Suprapubic skin (tissue), 4 donors: ENCODE data around the gene GRWD1. TPM values are rescaled to one million over a fixed set of nuclear protein-coding genes. Genes with fewer than 3 reads are reported as not detected.

Source experiments
- DNase-seq, 2 donors: peaks; one replicate each; pipeline ENCODE4 v3.0.0-alpha.2; 2019; ENCODE audit warnings: low spot score in 2 of 2
- H3K27ac ChIP-seq: fragments of 200-600 bp; sonication (generic); one replicate; pipeline ENCODE4 v1.5.1; 2019
- H3K27me3 ChIP-seq: fragments of 200-600 bp; sonication (generic); one replicate; pipeline ENCODE4 v1.5.1; 2019
- H3K36me3 ChIP-seq: fragments of 200-600 bp; sonication (generic); one replicate; pipeline ENCODE4 v1.5.1; 2019
- H3K4me1 ChIP-seq: fragments of 200-600 bp; sonication (generic); one replicate; pipeline ENCODE4 v1.5.1; 2019
- H3K4me3 ChIP-seq: fragments of 200-600 bp; sonication (generic); one replicate; pipeline ENCODE4 v1.5.1; 2019; ENCODE audit warnings: mild to moderate bottlenecking
- H3K9me3 ChIP-seq: fragments of 200-600 bp; sonication (generic); one replicate; pipeline ENCODE4 v1.5.1; 2019
- EP300 ChIP-seq: sonication (generic); formaldehyde crosslinking; IDR thresholded peaks from one replicate; pipeline ENCODE4 v1.6.1; 2017; ENCODE audit warnings: antibody characterized with exemption
- POLR2A ChIP-seq, 2 donors: fragments of 450-650 bp; IDR thresholded peaks; one replicate each; pipeline ENCODE4 v1.6.1; 2017; ENCODE audit warnings: antibody characterized with exemption in 2 of 2, mild to moderate bottlenecking in 2 of 2, moderate library complexity in 2 of 2
- POLR2AphosphoS5 ChIP-seq, 3 donors: sonication (generic); formaldehyde crosslinking; IDR thresholded peaks; one replicate each; pipeline ENCODE4 v1.6.1; 2017; ENCODE audit warnings: antibody characterized with exemption in 3 of 3
- WGBS: methylation state at CpG from one replicate; pipeline ENCODE4 v1.1.5; 2018; 5-methylcytosine and 5-hydroxymethylcytosine counted together
- total RNA-seq, 4 donors: library from RNA; depleted of rRNA; stranded (reverse); fragments of >200 nt; gene quantifications; one replicate each; pipeline ENCODE4 v1.1.0, GENCODE V29; 2016
- TF ChIP-seq, protein P1 (sequence below), 2 donors: fragments of 200-600 bp in 1 of 2; fragments of 450-650 bp in 1 of 2; sonication (generic) in 1 of 2; IDR thresholded peaks; one replicate each; pipeline ENCODE4 v1.5.1; 2016 to 2019; ENCODE audit warnings: antibody characterized with exemption in 2 of 2, mild to moderate bottlenecking in 1 of 2, moderate library complexity in 1 of 2

Gene GRWD1
- total RNA-seq, 4 donors from 2014 or later = 24.5 to 53.4 (median 40.1) TPM

- Histone ChIP-seq H3K27me3 (no peaks in the 10 kb centered on the region), H3K36me3 (peaks cover 15% of the 10 kb centered on the region), H3K9me3 (no peaks in the 10 kb centered on the region), H3K4me3 (no peak overlapping the region), H3K4me1 (peaks cover 25% of the 10 kb centered on the region), H3K27ac (no peak overlapping the region)
- DNase-seq = no peak
- TF ChIP-seq EP300 = no peak
- no peak for TF ChIP-seq POLR2A (IDR thresholded peaks at IDR 0.05)
- TF ChIP-seq POLR2AphosphoS5 (IDR thresholded peaks at IDR 0.05) = no peak
- TF ChIP-seq, protein P1, sequence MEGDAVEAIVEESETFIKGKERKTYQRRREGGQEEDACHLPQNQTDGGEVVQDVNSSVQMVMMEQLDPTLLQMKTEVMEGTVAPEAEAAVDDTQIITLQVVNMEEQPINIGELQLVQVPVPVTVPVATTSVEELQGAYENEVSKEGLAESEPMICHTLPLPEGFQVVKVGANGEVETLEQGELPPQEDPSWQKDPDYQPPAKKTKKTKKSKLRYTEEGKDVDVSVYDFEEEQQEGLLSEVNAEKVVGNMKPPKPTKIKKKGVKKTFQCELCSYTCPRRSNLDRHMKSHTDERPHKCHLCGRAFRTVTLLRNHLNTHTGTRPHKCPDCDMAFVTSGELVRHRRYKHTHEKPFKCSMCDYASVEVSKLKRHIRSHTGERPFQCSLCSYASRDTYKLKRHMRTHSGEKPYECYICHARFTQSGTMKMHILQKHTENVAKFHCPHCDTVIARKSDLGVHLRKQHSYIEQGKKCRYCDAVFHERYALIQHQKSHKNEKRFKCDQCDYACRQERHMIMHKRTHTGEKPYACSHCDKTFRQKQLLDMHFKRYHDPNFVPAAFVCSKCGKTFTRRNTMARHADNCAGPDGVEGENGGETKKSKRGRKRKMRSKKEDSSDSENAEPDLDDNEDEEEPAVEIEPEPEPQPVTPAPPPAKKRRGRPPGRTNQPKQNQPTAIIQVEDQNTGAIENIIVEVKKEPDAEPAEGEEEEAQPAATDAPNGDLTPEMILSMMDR (IDR thresholded peaks at IDR 0.05) = no peak
- 46% methylated on average over 9 of the region's 16 CpGs for WGBS
Measured at GRCh38 chr19:48466561-48467325, 21.0 kb downstream of the GRWD1 start.

DNA sequence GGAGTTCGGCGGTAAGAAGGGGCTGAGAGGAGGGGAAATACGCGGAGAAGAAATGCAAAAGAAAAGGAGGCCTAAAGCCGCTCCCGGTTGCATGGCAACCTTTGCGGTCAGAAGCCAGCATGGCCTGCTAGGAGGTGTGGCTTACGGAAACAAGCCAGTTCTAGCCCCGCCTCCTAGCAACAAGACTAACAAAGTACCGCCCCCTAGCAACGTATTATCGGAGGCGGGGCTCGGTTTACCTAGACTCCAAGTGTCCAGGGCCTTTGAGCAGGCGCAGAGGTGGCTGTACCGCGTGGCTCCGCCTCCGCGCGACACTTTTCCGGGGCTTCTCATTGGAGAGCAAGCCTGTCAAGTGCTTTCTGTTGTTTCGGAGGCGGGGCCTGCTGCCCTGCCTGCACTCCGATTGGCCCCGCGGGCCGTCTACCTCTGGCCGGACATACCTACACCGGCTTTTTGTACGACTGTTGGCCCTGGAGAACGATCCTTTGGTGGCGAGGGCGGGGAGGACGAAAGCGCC is 23.0 kb downstream of the GRWD1 start:
- Histone ChIP-seq H3K27me3 (no peaks in the 10 kb centered on the region), H3K4me1 (peaks cover 30% of the 10 kb centered on the region), H3K27ac (peak overlapping the region; percentile 98), H3K9me3 (no peaks in the 10 kb centered on the region), H3K4me3 (peak overlapping the region; percentile 95), H3K36me3 (peaks cover 36% of the 10 kb centered on the region)
- under 1% methylated on average over 36 of the region's 36 CpGs for WGBS
- TF ChIP-seq, protein P1 (IDR thresholded peaks at IDR 0.05) = no peak
- no peak for TF ChIP-seq POLR2A (IDR thresholded peaks at IDR 0.05)
- TF ChIP-seq POLR2AphosphoS5 (IDR thresholded peaks at IDR 0.05) = no peak
- TF ChIP-seq EP300 = no peak
- DNase-seq = peak; percentile 100

DNA sequence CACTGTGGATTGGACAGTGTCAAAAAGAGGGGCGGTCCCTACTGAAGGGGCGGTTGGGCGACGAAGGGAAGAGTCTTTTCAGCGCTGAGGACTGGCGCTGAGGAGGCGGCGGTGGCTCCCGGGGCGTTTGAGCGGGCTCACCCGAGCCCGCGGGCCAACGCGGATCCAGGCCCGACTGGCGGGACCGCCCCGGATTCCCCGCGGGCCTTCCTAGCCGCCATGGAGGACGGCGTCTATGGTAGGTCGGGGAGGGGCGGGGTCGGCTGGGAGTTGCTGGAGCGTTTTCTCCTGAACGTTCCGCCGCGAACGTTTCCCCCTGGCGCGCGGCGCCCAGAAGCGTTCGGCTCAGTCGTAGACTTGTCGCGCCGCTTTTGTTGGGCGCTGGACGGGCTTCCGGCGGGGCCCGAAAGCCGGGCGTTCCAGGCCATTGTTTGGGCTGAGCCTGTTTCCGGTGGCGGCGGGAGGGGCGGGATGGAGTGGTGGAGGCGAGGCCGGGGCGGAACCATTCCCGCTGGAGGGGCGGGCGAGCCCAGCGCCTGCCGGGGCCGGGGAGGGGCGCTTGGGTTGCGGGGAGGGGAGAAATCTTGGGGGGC is 23.6 kb downstream of the GRWD1 start, which contains the start of gene CYTH2:
TSS of gene CYTH2 (plus strand) at position 81 of the 593 bp plus-strand sequence. CDS start at position 220, 139 bp downstream.
- Histone ChIP-seq H3K4me3 (peak within 1 kb of the TSS; percentile 95), H3K36me3 (peaks cover 42% of the 10 kb centered on the region), H3K9me3 (no peaks in the 10 kb centered on the region), H3K4me1 (peaks cover 30% of the 10 kb centered on the region), H3K27ac (peak within 1 kb of the TSS; percentile 98), H3K27me3 (no peaks in the 10 kb centered on the region)
- WGBS = 0% methylated on average over 6 of the region's 66 CpGs
- DNase-seq = peak; percentile 93 to 94
- TF ChIP-seq POLR2AphosphoS5 (IDR thresholded peaks at IDR 0.05) (peak in 1 of 3 donors; percentile 64), EP300 (no peak), POLR2A (IDR thresholded peaks at IDR 0.05) (peak; percentile 78 to 85)
- TF ChIP-seq, protein P1 (IDR thresholded peaks at IDR 0.05) = no peak

- TF ChIP-seq, protein P1 (IDR thresholded peaks at IDR 0.05) = no peak
- TF ChIP-seq EP300 (no peak), POLR2AphosphoS5 (IDR thresholded peaks at IDR 0.05) (no peak), POLR2A (IDR thresholded peaks at IDR 0.05) (no peak)
- Histone ChIP-seq H3K4me3 (peak overlapping the region; percentile 95), H3K9me3 (no peaks in the 10 kb centered on the region), H3K36me3 (peaks cover 49% of the 10 kb centered on the region), H3K27me3 (no peaks in the 10 kb centered on the region), H3K27ac (peak overlapping the region; percentile 98), H3K4me1 (peaks cover 30% of the 10 kb centered on the region)
- no peak for DNase-seq
- 52% methylated on average over 17 of the region's 20 CpGs for WGBS
Measured at GRCh38 chr19:48469934-48470680, 24.3 kb downstream of the GRWD1 start.
